Endothelial cell of umbilical vein (primary cell): ENCODE measurements around the gene SAMD4B. TPM values are rescaled to one million over a fixed set of nuclear protein-coding genes. Genes with fewer than 3 reads are reported as not detected.

Experiments used
- BruUV-seq: library from RNA; stranded (reverse); fragments of 400-500 nt; replicated peaks from 2 replicates; lab custom pipeline; 2021; lab: Mats Ljungman, UMichigan
- CTCF ChIA-PET: fragments of 300-600, 350-600 bp; sonication (Branson Sonifier 250); formaldehyde crosslinking; loops from one replicate; lab custom pipeline; 2021; ENCODE audit warnings: antibody characterized with exemption, inconsistent platforms; lab: Charles Lee
- POLR2A ChIA-PET: fragments of 300-600, 350-600 bp; sonication (Branson Sonifier 250); formaldehyde crosslinking; loops from one replicate; lab custom pipeline; 2021; ENCODE audit warnings: antibody characterized with exemption, inconsistent platforms; lab: Charles Lee
- DNase-seq: peaks from one replicate; pipeline ENCODE4 v3.0.0-alpha.2; 2011; ENCODE audit warnings: low read depth, low spot score
- FAIRE-seq: peaks from 2 replicates; lab custom pipeline; 2011; peaks lifted over from hg19 to GRCh38; lab: Jason Lieb, UNC
- H2AFZ ChIP-seq: 2 replicates; pipeline ENCODE4 v1.6.0; 2012; ENCODE audit warnings: low read depth, low read length, control low read depth, inconsistent platforms
- H3K27ac ChIP-seq: 2 replicates; pipeline ENCODE4 v1.5.1; 2011; ENCODE audit warnings: low read depth, mild to moderate bottlenecking, control low read depth, low read length, moderate library complexity; ENCODE audit not compliant: insufficient read depth
- H3K27me3 ChIP-seq, 2 experiments: 2 replicates each; pipeline versions ENCODE4 v1.6.0 to v1.6.1; 2011; ENCODE audit warnings: low read length in 2 of 2, mixed read lengths in 1 of 2; ENCODE audit not compliant: control insufficient read depth in 2 of 2, insufficient read depth in 2 of 2
- H3K36me3 ChIP-seq, 2 experiments: 2 replicates in 1 of 2; 3 replicates in 1 of 2; pipeline ENCODE4 v1.5.1; 2011; ENCODE audit warnings: low read length in 2 of 2, mild to moderate bottlenecking in 1 of 2, moderate library complexity in 1 of 2; ENCODE audit not compliant: control insufficient read depth in 2 of 2, insufficient read depth in 2 of 2; ENCODE audit errors: extremely low read depth in 1 of 2
- H3K4me1 ChIP-seq: 3 replicates; pipeline ENCODE4 v1.5.1; 2011; ENCODE audit warnings: mild to moderate bottlenecking, low read length; ENCODE audit not compliant: control insufficient read depth, insufficient read depth; ENCODE audit errors: extremely low read depth
- H3K4me2 ChIP-seq: 2 replicates; pipeline ENCODE4 v1.6.1; 2011; ENCODE audit warnings: low read length, control low read depth, mixed read lengths; ENCODE audit not compliant: insufficient read depth
- H3K4me3 ChIP-seq, 3 experiments: fragments of 200-600 bp in 1 of 3; sonication (generic), shearing (Covaris generic) in 1 of 3; replicated peaks in 1 of 3; 2 replicates each; pipeline ENCODE4 v1.5.1; 2011 to 2016; ENCODE audit warnings: control low read depth in 3 of 3, low read length in 3 of 3, mild to moderate bottlenecking in 2 of 3, inconsistent platforms in 1 of 3, low read depth in 1 of 3, moderate library complexity in 1 of 3; ENCODE audit not compliant: insufficient read depth in 1 of 3
- H3K79me2 ChIP-seq: 2 replicates; pipeline ENCODE4 v1.6.0; 2012; ENCODE audit warnings: low read length, inconsistent platforms; ENCODE audit not compliant: control insufficient read depth, insufficient read depth
- H3K9ac ChIP-seq: replicated peaks from 2 replicates; pipeline ENCODE3; 2011; ENCODE audit warnings: low read length, control low read depth; ENCODE audit not compliant: insufficient read depth; ENCODE audit errors: extremely low read depth
- H3K9me1 ChIP-seq: replicated peaks from 3 replicates; pipeline ENCODE4 v1.6.0; 2011; ENCODE audit warnings: mild to moderate bottlenecking, low read length; ENCODE audit not compliant: control insufficient read depth, insufficient read depth; ENCODE audit errors: extremely low read depth
- H3K9me3 ChIP-seq: replicated peaks from 2 replicates; pipeline ENCODE4 v1.5.1; 2012; ENCODE audit warnings: low read length, inconsistent platforms; ENCODE audit not compliant: control insufficient read depth, insufficient read depth
- H4K20me1 ChIP-seq: replicated peaks from 2 replicates; pipeline ENCODE3; 2011; ENCODE audit warnings: mild to moderate bottlenecking, low read length; ENCODE audit not compliant: control insufficient read depth, insufficient read depth; ENCODE audit errors: extremely low read depth
- EZH2 ChIP-seq: IDR thresholded peaks from 2 replicates; pipeline ENCODE4 v1.6.1; 2012; ENCODE audit warnings: borderline replicate concordance, low read depth, mild to moderate bottlenecking, moderate library complexity, low read length, inconsistent platforms; ENCODE audit not compliant: severe bottlenecking
- FOS ChIP-seq: IDR thresholded peaks from 2 replicates; pipeline ENCODE4 v1.6.1; 2011; ENCODE audit warnings: mild to moderate bottlenecking, low read length, moderate library complexity, borderline replicate concordance; ENCODE audit not compliant: insufficient read depth
- GATA2 ChIP-seq: IDR thresholded peaks from 2 replicates; pipeline ENCODE4 v1.7.0; 2011; ENCODE audit warnings: low read depth, mild to moderate bottlenecking, moderate library complexity, mixed read lengths, low read length; ENCODE audit not compliant: insufficient read length, insufficient read depth
- JUN ChIP-seq: IDR thresholded peaks from 2 replicates; pipeline ENCODE4 v1.6.1; 2011; ENCODE audit warnings: borderline replicate concordance, low read depth; ENCODE audit not compliant: insufficient read length, insufficient read depth
- MAX ChIP-seq: IDR thresholded peaks from 2 replicates; pipeline ENCODE4 v1.6.1; 2011; ENCODE audit not compliant: insufficient read depth, insufficient read length
- MYC ChIP-seq: IDR thresholded peaks from one replicate; pipeline ENCODE4 v1.6.1; 2011; ENCODE audit warnings: mild to moderate bottlenecking, low read depth, low read length
- POLR2A ChIP-seq: IDR thresholded peaks from 2 replicates; pipeline ENCODE4 v1.6.1; 2012; ENCODE audit warnings: low read depth, mild to moderate bottlenecking, control low read depth, low read length
- POLR2AphosphoS5 ChIP-seq: IDR thresholded peaks from 2 replicates; pipeline ENCODE4 v1.6.1; 2012; ENCODE audit warnings: low read depth, mild to moderate bottlenecking, control low read depth, low read length, moderate library complexity; ENCODE audit not compliant: insufficient read depth
- dilution Hi-C: fragments of 300-500 bp; cut with MboI; formaldehyde crosslinking; loops from one replicate; pipeline ENCODE4 v1.15.0; 2019; ENCODE audit warnings: low sequenced_read_pairs; ENCODE audit not compliant: extremely low pct_ligation_motif_present
- intact Hi-C: fragments of 100-400 bp; cut with micrococcal nuclease; formaldehyde crosslinking; loops from one replicate; pipeline ENCODE4 v1.10.0; 2022
- polyA plus RNA-seq, 4 experiments: library from polyadenylated mRNA; depleted of rRNA in 3 of 4; stranded (reverse) in 3 of 4; unstranded in 1 of 4; fragments of >200 nt; gene quantifications; 2 replicates each; pipeline versions ENCODE4 v1.2.1 to v1.2.3, GENCODE V29; 2011 to 2012; ENCODE audit warnings: missing spikeins in 1 of 4
- total RNA-seq: library from RNA; stranded (reverse); gene quantifications from 2 replicates; pipeline ENCODE4 v1.2.3, GENCODE V29; 2021
- TF ChIP-seq, protein P1 (sequence below), 2 donors: IDR thresholded peaks; 1 replicate in 1 of 2; 2 replicates in 1 of 2; pipeline ENCODE4 v1.5.1; 2011; ENCODE audit warnings: low read length in 2 of 2, mild to moderate bottlenecking in 2 of 2, moderate library complexity in 2 of 2, control low read depth in 1 of 2, inconsistent platforms in 1 of 2, low read depth in 1 of 2; ENCODE audit not compliant: insufficient read depth in 1 of 2; ENCODE audit errors: extremely low read depth in 1 of 2

The SAMD4B gene
- total and polyA plus RNA-seq, 2 donors (not counting 3 experiments of a cell fraction or from before 2014, with no cell fraction given) = 82.1 to 84.2 TPM

DNA sequence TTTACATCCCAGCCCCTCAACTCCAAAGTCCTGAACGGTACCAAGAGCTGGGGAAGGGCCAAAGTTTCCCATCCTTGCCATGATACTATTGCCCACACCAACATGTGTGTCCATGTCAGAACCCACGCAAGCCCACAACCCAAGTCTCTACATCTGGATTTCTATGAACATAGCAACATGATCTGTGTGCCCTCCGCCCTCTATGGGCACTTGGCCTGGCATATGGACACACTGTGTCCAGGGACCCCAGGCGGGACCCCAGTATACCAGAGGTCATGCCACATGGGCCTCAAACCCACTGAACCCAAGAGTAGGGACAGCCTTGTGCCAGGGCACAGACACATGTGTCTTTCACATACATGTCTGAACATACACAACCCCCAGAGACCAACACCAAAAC, 23.5 kb upstream of the SAMD4B start:
- POLR2A ChIA-PET = no interaction called here

More for the DNA sequence above, 23.5 kb upstream of the SAMD4B start:
- intact Hi-C loops = no loop called here
- no peak overlapping the region for H3K4me3 ChIP-seq
- no peaks in the 10 kb centered on the region for H3K79me2 ChIP-seq
- DNase-seq (no peak), FAIRE-seq (no peak)
- CTCF ChIA-PET = no interaction called here
- no peaks in the 10 kb centered on the region for H3K9me1 ChIP-seq
- TF ChIP-seq GATA2 = no peak
- TF ChIP-seq JUN = no peak
- TF ChIP-seq, protein P1, sequence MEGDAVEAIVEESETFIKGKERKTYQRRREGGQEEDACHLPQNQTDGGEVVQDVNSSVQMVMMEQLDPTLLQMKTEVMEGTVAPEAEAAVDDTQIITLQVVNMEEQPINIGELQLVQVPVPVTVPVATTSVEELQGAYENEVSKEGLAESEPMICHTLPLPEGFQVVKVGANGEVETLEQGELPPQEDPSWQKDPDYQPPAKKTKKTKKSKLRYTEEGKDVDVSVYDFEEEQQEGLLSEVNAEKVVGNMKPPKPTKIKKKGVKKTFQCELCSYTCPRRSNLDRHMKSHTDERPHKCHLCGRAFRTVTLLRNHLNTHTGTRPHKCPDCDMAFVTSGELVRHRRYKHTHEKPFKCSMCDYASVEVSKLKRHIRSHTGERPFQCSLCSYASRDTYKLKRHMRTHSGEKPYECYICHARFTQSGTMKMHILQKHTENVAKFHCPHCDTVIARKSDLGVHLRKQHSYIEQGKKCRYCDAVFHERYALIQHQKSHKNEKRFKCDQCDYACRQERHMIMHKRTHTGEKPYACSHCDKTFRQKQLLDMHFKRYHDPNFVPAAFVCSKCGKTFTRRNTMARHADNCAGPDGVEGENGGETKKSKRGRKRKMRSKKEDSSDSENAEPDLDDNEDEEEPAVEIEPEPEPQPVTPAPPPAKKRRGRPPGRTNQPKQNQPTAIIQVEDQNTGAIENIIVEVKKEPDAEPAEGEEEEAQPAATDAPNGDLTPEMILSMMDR (IDR thresholded peaks at IDR 0.05; ENCODE audit: extremely low read depth in 1 of 2, insufficient read depth in 1 of 2, low read depth in 1 of 2, low read length in 2 of 2) = no peak
- no peak for TF ChIP-seq EZH2
- TF ChIP-seq FOS = no peak
- TF ChIP-seq MYC = no peak
- TF ChIP-seq MAX = no peak
- TF ChIP-seq POLR2A = no peak
- TF ChIP-seq POLR2AphosphoS5 = no peak
- H3K27ac ChIP-seq = no peak overlapping the region
- H3K9ac ChIP-seq = no peak overlapping the region
- H3K36me3 ChIP-seq = no peaks in the 10 kb centered on the region
- dilution Hi-C loops = no loop called here
- no peaks in the 10 kb centered on the region for H4K20me1 ChIP-seq
- H3K9me3 ChIP-seq = no peaks in the 10 kb centered on the region
- peaks cover 5% of the 10 kb centered on the region for H3K4me1 ChIP-seq
- no peak overlapping the region for H3K4me2 ChIP-seq
- BruUV-seq = no TSS peak
- no peak overlapping the region for H2AFZ ChIP-seq
- H3K27me3 ChIP-seq = peaks cover 0 to 3% of the 10 kb centered on the region in 2 experiments
